ENCODE measurements around the gene EXOC6B.

EXOC6B gene

DNA sequence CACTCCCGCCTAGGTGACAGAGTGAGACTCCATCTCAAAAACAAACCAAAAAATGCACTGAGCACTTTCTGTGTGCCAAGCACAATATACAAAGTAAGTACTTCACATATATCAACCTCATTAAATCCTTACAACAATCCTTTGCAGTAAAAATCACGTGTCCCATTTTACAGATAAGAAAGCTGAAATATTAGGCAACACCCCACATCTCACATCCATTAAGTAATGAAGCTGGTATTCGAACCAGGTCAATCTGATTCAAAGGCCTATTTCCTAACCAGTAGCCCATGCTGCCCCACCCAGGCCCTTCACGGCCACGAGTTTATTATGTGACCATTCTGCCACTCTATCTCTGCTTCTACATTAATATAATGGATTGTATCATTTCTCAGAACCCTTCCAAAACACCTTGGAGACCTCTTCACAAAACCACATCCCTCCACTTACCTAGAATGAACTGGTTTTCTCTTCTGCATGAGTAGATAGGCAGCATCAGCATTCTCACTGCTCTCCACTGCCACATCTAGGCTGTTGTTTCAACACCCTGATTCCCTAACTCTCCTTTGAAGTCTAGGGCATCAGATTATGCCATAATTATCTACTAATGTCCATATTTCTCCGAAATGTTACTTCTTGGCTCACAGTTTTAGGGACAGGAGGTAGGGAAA is 3.1 kb upstream of the EXOC6B start:
- DNase-seq = no peak

DNA sequence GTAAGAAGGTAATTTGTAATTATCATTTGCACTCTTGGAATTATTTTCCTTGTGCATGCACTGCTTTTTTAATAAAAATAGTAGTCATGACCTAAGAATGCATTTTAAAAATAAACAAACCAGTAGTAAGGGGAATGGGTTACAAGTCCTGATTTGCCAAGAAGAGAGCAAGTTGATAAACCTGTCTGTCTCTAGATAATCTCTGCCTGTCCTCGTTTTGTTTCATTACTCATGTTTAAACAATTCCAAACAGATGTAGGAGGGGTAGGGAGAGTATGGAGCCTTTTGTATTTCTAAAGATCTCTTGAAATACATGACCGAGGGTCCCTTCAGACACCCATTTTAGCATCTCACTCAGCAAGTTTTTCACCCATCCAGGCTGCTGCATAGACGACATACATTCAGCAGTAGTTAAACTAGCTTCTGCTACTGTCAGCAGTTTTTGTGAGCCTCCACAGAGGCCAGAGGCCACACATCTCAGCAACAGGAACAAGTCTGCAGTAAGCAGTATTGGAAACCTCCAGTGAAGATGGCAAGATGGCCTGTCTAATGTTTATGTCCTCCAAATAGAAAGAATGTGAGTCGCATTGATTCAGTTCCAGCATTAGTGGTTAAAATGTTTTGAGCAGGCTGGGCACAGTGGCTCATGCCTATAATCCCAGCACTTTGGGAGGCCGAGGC is 2.3 kb upstream of the EXOC6B start:
- DNase-seq = no peak

DNA sequence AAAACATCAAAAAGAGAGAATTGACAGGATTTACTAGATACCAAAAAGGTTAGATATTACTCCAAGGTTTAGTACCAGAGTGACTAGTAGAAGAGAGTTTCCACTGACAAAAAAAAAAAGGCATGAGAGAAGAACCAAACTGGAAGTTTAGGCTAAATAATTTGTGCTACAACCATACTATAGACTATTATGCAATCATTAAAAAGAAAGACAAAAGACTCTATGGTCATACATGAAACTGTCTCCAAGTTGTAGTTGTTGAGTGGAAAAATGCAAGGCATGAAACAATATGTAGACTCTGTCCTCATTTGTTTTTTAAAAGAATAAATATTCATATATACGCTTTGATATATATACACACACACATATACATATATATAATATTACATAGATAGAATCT is 1.7 kb upstream of the EXOC6B start:
- DNase-seq = no peak

DNA sequence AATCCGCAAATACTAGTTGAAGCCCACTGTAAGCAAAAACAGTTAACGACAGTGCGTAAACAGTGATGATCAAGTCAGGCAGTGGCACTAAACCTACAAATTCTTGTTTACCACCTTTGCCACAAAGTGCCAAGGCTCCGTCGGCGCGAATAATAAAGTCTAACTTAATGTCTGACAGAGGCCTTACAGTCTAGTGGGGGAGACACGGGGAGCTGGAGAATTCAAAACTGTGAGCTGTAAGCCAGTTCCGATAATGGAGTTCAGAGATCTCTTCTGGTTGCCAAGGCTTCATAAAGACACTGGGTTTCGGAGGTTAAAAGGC is 284 bp upstream of the EXOC6B start:
- DNase-seq = no peak

DNA sequence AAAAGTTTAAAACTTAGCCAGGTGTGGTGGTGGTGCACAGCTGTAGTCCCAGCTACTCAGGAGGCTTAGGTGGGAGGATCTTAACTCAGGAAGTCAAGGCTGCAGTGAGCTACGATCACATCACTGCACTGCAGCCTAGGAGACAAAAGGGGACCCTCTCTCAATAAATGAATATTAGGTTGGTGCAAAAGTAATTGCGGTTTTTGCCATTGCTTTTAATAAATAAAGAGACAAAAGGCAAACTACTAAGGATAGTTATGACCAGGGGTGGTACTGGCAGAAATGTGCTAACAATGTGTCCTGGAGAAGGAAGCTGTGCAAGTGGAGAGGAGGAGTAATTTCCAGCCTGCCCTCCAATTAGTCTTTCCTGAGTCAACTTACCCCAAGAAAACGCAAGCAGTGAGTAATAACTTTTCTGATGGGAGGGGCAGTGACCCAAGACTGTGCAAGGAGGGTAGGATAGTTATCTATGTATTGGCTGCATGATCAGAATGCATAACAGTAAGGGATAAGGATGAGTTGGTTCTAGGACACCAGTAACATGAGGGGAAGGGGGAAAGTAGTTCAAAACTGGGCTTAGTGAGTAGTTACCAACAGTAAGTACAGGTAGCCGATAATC is 1.5 kb downstream of the EXOC6B start:
- no peak for DNase-seq

DNA sequence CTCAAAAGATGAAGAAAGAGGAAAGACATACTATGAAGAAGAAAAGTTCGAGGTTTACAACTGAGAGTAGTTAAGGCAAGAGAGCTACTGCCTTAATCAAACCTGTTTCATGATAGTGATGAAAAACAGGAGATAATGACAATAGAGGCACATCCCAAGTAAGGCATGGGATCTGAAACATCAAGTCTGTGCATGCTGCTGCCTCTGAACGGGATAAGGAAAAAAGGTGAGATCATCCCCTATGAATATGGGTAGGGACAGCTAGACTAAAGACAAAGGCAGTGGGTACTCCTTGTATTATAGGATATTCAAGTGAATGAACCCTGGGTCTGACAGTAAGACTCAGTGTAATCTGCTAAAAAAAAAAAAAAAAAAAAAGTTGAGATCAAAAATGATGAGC is 3.0 kb downstream of the EXOC6B start:
- no peak for DNase-seq

DNA sequence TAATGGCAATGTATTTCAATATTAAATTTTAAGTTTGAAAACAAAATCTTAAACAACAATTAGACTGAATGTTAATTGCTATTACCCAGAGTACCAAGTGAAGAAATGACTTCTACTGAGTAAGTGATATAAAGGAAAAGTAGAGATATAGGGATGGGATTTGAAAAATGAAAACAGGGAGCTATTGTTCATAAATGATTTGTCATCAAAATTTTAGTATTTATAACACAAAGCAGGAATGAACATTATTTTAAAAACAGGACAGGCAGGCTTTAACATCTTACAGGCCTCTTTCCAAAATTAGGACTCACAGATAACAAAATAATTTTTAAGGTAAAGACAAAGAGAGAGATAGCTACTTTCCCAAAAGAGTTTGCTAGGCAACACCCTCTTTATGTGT is 3.9 kb downstream of the EXOC6B start:
- no peak for DNase-seq

DNA sequence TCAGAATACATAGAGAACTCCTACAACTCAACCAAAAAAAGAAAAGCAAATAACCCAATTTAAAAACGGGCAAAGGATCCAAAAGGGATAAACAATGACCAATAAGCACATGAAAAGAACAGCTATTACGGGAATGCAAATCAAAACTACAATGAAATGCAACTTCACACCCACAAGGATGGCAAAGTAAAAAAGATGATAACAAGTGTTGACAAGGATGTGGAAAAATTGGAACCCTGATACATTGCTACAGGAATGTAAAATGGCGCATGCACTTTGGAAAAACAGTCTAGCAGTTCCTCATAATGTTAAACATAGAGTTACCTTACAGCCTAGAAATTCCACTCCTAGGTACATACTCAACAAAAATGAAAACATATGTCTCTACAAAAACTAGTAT is 4.7 kb downstream of the EXOC6B start:
- DNase-seq = no peak

DNA sequence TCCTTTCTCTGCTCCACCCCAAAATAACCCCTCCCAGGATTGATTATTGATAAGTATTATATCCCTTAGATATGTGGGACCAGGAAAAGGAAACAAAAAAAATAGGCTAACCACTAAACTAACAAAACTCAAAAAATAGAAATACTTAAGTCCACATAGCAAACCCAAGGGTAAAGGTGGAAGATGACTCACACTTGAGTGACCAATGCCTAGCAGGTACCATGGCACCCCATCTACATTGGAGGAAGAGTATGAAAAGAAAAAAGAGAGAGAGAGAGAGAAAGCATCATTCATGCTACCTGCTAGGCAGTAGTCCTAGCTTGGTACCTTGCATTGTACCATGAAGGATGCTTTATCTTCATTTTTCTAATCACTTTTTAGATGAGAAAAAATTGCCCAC is 6.3 kb downstream of the EXOC6B start:
- DNase-seq = no peak

DNA sequence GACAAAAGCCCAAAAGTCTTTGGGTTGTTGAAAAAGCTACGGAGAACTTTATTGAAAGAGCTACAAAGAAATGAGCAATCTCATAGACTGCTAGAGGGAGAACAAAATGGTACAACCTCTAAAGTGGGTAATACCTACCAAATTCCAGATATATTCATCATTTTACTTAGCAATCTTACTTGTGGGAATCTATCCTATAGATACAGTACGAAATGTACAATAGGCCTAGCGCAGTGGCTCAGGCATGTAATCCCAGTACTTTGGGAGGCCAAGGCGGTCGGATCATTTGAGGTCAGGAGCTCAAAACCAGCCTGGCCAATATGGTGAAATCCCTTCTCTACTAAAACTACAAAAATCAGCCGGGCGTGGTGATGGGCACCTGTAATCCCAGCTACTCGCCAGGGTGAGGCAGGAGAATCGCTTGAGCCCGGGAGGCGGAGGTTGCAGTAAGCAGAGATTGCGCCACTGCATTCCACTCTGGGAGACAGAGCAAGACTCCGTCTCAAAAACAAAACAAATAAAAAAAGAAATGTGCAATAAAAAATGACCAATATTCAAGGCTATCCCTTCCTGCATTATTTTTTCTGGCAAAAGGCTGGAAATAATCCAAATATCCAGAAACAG is 10.1 kb downstream of the EXOC6B start:
- DNase-seq = no peak

DNA sequence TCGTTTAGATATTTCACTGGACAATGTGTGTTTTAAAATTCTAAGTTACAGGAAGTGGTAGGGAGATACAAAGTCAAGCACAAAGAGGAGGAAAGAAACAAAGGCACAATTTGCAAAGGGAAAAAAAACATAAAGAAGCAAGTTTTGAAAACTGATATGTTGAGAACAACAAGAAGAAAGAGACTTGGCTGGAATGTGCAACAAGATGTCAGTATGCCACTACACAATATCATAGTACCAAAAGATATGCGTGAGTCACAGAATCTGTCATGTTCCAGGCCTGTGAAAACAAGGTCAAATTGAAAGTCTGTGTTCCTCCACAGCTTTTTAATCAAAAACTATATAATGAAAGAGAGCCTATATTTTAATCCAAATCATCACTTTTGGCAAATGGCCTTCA is 12.0 kb downstream of the EXOC6B start:
- DNase-seq = no peak

DNA sequence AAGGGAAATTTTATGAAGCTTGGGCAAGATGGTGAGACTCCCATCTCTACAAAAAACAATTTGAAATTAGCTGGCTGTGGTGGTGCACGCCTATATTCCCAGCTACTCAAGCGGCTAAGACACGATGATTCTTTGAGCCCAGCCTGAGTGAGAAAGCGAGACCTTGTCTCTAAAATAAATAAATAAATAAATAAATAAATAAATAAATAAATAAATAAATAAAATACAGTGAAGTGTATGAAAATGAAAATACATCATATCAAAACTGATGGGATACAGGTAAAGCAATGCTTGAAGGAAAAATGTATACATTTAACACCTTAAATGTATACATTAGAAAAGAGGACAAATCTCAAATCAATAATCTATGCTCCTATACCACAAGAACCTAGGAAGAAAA is 15.7 kb downstream of the EXOC6B start:
- no peak for DNase-seq

DNA sequence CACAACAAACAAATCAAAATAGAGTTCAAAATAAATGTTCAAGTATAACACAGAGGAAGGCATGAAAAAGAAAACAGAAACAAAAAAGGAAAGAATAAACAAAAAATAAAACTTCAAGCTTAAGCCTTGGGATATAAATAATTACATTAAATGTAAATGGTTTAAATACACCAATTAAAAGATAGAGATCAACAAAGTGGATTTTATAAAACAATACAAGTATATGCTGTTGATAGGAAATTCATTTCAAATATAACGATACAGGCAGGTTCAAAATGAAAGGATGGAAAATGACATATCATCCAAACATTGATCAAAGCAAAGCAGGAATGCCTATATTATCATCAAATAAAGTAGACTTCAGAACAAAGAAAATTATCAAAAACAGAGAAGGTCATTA is 16.7 kb downstream of the EXOC6B start:
- DNase-seq = no peak

DNA sequence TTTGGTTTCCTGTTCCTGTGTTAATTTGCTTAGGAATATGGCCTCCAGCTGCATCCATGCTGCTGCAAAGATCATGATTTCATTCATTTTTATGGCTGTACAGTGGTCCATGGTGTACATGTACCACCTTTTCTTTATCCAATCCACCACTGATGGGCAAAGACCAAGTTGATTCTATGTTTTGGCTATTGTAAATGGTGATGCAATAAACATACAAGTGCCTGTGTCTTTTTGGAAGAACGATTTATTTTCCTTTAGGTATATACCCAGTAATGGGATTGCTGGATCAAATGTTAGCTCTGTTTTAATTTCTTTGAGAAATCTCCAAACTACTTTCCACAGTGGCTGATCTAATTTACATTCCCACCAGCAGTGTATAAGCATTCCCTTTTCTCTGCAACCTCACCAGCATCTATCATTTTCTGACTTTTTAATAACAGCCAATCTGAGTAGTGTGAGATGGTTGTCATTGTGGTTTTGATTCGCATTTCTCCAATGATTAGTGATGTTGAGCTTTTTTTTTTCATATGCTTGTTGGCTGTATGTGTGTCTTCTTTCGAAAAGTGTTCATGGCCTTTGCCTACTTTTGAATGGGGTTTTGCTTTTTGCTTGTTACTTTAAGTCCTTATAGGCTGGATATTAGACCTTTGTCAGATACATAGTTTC is 19.4 kb downstream of the EXOC6B start:
- DNase-seq = no peak

DNA sequence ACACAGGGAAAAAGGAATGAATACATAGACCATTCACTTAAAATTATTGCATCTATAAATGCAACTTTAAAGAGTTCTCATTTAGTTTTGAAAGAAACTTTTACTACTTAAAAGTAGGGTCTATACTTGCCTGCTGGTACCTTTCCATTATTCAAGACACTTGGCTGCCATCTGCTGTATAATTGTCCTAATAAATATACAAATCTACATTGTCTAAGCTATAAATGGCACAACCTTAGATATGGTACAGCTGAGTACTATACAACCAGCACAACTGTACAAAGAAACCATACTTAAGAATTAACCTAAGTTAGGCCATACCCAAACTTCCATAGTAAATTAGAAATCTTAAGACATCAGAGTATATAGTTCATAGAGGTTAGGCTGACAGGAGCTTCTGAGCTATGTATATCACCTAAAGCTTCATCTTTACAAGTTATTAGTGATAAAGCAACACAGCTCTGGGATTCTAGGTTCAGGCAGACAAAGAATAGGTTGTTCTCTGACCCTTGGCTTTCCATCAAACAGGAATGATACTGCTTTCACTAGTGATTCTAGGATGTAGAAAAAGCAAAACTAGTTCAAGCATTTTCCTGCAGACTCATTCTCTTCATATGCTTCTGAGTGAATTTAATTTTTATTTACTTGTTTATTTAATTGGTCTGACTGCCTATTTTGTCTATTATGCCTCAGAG is 22.1 kb downstream of the EXOC6B start:
- DNase-seq = no peak

DNA sequence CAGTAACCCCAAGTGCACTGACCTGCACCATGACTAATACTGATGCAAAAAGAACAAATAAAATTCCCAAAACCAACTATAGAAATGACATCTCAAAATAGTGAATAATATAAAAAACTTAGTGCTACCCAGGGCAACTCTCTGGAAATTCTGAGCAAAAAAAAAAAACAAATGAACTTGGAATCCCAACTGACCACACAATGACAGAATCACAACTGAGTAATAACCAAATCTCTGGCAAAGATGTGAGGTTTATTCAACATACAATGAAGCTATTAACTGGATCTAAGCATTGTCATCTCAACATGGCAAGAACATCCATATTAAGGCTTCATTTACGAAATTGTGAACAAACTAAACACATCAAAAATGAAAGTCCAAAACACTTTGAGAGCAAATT is 22.7 kb downstream of the EXOC6B start:
- DNase-seq = no peak

DNA sequence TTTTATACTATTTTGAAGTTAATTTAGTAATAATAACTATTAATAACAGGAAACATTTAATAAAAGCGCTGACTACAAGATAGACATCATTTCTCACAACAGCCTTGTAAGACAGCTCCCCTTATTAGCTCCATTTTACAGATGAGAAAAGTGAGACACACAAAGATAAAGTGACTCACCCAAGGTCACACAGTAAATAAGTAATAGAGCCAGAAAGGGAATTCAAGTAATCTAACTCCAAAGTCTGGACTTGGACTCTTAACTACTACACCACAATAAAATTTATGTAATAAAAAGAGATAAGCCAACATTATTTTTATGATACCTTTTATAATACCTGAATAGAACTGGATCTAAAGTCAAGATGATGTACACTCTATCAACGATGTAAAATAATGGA is 25.3 kb downstream of the EXOC6B start:
- DNase-seq = no peak

DNA sequence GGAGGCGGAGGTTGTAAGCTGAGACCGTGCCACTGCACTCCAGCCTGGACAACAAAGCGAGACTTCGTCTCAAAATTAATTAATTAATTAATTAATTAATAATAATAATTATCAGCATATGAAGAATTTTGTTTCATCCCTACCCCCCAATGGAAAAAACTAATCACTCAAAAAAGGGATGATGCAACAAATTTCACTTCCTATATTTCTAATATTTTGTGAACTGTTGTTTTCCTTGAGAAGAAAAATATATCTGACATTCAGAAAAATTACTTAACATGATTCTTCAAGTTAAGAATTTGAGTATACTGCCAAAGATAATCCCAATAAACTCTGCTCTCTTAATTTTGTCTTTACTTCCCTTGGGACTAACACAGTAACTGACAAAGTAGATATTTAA is 28.1 kb downstream of the EXOC6B start:
- DNase-seq = no peak

DNA sequence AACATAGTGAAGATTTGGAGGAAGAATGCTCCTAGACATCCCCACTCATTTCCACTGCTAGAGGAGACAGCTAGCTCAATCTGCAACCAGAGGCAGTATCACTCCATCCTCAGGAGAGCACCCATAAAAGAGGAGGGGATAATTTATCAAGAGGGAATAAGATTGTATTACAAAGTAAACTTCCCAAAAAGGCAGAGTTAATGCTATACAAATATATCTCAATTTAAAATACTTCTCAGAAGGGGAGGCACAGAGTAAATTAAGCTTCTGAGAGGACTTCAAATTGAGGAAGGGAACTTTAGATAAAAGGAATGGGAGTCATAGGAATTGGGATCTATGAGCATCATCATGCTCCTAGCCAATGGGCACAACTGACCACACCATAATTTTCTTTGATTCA is 29.1 kb downstream of the EXOC6B start:
- DNase-seq = no peak

DNA sequence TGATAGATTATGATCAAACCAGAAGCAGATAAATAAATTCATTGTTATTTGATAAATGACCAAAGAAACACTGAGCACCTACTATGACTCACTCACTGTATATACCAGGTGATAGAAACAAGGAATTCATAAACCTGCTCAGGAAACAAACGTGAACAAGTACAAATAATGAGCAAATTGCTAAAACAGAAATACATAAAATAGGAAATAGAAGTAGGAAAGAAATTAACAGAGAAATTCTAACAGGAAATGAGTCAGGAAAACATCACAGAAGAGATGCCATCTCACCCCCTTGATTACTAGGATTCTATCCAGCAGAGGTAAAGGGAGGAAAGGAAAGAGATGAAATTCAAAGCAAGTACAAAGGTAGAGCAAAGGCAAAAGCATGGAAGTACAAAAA is 31.3 kb downstream of the EXOC6B start:
- no peak for DNase-seq

DNA sequence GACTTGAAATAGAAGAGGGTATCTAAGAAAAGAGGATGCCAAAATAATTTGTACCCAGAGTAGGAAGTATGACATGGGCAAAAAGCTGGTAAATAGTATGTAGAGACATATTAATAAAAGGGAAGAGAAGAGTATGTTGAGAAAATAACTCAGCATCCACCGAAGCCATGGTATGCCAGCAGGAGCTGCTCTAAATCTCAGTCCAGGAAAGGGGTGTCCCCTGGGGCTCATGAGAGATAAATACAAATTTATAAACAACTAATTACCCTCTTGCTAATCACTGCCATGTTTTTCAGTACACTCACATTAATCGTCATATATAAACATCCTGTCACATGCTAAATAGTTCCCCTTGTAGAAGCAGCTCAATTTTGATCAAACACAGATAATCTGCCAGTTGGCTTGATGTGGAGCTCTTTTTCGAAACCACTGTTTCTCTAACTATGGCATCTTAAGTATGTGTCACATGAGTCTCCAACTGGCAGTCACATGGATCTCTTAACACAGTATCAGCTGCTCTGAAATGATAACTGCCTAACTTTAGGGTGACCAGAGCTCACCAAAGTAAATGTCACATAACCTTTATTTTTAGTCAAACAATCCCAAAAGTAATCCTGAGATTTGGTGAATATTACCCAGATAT is 31.9 kb downstream of the EXOC6B start:
- DNase-seq = no peak

DNA sequence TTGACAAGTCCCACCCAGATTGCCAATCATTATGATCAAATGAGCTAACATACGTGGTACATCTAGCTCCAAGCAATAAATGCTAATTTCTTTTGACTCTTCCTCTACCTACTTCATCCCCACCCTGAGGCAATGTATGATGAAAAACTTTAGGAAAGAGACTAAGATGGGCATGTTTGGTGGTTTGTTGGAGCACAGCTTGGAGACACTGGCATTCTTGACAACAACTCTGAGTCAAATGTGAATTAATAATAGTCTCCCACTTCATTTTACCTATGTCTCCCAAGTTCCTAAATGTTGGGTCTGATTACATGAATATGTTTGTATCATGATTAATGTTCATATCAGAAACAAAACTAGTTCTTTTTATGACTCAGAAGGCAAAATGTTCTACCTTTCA is 36.6 kb downstream of the EXOC6B start:
- no peak for DNase-seq

DNA sequence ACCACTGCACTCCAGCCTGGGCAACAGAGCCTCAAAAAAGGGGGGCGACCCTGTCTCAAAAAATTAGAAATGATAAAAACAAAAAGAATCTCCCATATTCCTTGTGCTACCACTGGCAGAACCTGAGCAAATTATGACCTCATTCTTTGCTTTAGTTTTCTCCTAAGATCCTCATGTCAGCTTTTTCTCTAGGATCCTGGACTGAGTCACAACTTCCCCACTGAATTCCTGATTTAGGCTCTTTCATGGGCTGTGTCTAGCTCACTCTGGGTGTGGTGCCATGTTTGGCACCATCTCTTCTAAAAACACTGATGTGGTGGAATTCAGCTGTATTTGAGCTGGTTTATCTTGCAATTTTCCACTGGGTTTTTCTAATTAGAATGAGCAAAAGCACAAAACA is 37.1 kb downstream of the EXOC6B start:
- no peak for DNase-seq

Data from activated CD4-positive, CD25-positive, alpha-beta regulatory T cell treated with anti-CD3 and anti-CD28 coated beads, Interleukin-2, amount 50 U/mL, for 72 hours (primary cell).